ENCODE results near the gene SDR42E1. TPM values are rescaled to one million over a fixed set of nuclear protein-coding genes. Genes with fewer than 3 reads are reported as not detected.

The SDR42E1 gene
- total RNA-seq, 1 experiment from 2014 or later, result 17.4 TPM

DNA sequence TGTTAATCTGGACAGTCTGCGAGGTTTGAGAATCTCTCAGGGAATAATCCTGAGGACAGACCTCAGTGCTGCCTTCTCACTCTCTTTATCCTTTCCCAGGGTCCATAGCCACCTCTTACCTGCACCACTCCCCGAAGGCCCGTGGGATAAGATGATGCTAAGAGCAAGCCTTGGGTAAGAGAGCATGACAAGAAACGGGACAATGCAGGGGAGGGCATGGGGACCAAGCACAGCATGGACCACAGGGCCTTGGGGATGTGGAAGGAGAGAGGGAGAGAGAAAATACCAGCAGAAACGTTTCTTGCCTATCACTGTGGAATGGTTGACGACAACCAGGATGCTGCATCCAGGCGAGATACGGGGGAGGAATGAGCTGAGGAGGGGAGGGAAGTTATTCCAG is 8.3 kb upstream of the SDR42E1 start:
- DNase-seq (ENCODE audit: low read depth, low spot score), result no peak
- no peak overlapping the region for H3K4me3 ChIP-seq (replicated peaks in 1 of 2; ENCODE audit: low read depth in 1 of 2, low read length in 2 of 2)
- ChIA-PET POLR2A (no interaction called here), CTCF (no interaction called here), RAD21 (ENCODE audit: low non-redundant PET in 1 of 2, low total read pairs in 2 of 2, uncharacterized antibody in 2 of 2, unreplicated experiment in 2 of 2) (no interaction called here)
- no peaks in the 10 kb centered on the region for H3K36me3 ChIP-seq (ENCODE audit: control insufficient read depth in 1 of 2, insufficient read depth in 2 of 2, low read length in 2 of 2)
- 0 out of 4 replicates have a peak, but pooled peaks cover 0 to 6% of the 10 kb centered on the region in 2 experiments for H3K4me1 ChIP-seq (ENCODE audit: control insufficient read depth in 1 of 2, insufficient read depth in 2 of 2, low read length in 2 of 2)
- intact Hi-C loops (cut with micrococcal nuclease), result no loop called here
- H3K27me3 ChIP-seq (ENCODE audit: insufficient read depth, low read length), result peaks cover 37% of the 10 kb centered on the region
- no peaks in the 10 kb centered on the region for H4K20me1 ChIP-seq (ENCODE audit: insufficient read depth)
- H3K27ac ChIP-seq (ENCODE audit: low read depth, low read length), result no peak overlapping the region
- no TSS peak for BruUV-seq (replicated peaks)
- H3K9me2 ChIP-seq (ENCODE audit: insufficient read depth), result no peaks in the 10 kb centered on the region; the same call in 1 of the 2 replicates
- ATAC-seq, result no peak
- peaks cover 0 to 8% of the 10 kb centered on the region in 2 experiments; a peak in 1 of 4 replicates for H3K9me3 ChIP-seq (ENCODE audit: control insufficient read depth in 1 of 2, insufficient read depth in 1 of 2, low read depth in 1 of 2, low read length in 2 of 2)
- H3K4me2 ChIP-seq (ENCODE audit: low read length), result no peak overlapping the region
- H3K9ac ChIP-seq (ENCODE audit: low read length), result no peak overlapping the region
- TF ChIP-seq REST (IDR thresholded peaks at IDR 0.05; ENCODE audit: low read depth), result no peak
- no peak for TF ChIP-seq EGR1 (IDR thresholded peaks at IDR 0.05; ENCODE audit: low read depth)
- no peak for TF ChIP-seq FOSL1 (IDR thresholded peaks at IDR 0.05; ENCODE audit: low read depth)
- no peak for TF ChIP-seq ZBTB33 (IDR thresholded peaks at IDR 0.05; ENCODE audit: extremely low read depth, insufficient replicate concordance, low read length)
- no peak for TF ChIP-seq YY1 (IDR thresholded peaks at IDR 0.05; ENCODE audit: extremely low read depth, insufficient replicate concordance, low read depth, low read length)
- TF ChIP-seq CBX3 (IDR thresholded peaks at IDR 0.05; ENCODE audit: low read depth), result no peak
- no peak for TF ChIP-seq ELF1 (IDR thresholded peaks at IDR 0.05; ENCODE audit: borderline replicate concordance, low read depth)
- no peak for TF ChIP-seq POLR2AphosphoS5 (IDR thresholded peaks at IDR 0.05; ENCODE audit: low read depth, low read length)
- no peak overlapping the region for H2AFZ ChIP-seq (ENCODE audit: low read depth, low read length, poor library complexity, severe bottlenecking)
- H3K79me2 ChIP-seq (ENCODE audit: insufficient read depth, low read length), result no peaks in the 10 kb centered on the region
